ENCODE data around the gene PACRG. TPM values are rescaled to one million over a fixed set of nuclear protein-coding genes. Genes with fewer than 3 reads are reported as not detected.

Gene PACRG
- total RNA-seq, 1 donor, result under 0.01 TPM

GRCh38 chr6:163165155-163165910 lies 437.6 kb downstream of the PACRG start:
- no peak for DNase-seq (ENCODE audit: low read depth)
- TF ChIP-seq, protein P1, sequence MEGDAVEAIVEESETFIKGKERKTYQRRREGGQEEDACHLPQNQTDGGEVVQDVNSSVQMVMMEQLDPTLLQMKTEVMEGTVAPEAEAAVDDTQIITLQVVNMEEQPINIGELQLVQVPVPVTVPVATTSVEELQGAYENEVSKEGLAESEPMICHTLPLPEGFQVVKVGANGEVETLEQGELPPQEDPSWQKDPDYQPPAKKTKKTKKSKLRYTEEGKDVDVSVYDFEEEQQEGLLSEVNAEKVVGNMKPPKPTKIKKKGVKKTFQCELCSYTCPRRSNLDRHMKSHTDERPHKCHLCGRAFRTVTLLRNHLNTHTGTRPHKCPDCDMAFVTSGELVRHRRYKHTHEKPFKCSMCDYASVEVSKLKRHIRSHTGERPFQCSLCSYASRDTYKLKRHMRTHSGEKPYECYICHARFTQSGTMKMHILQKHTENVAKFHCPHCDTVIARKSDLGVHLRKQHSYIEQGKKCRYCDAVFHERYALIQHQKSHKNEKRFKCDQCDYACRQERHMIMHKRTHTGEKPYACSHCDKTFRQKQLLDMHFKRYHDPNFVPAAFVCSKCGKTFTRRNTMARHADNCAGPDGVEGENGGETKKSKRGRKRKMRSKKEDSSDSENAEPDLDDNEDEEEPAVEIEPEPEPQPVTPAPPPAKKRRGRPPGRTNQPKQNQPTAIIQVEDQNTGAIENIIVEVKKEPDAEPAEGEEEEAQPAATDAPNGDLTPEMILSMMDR (IDR thresholded peaks at IDR 0.05; ENCODE audit: insufficient read depth, low read depth, low read length), result no peak
- no peak overlapping the region for H3K4me3 ChIP-seq (ENCODE audit: low read depth, low read length)

GRCh38 chr6:163165922-163166321 lies 438.1 kb downstream of the PACRG start:
- H3K4me3 ChIP-seq (ENCODE audit: low read depth, low read length), result no peak overlapping the region
- DNase-seq (ENCODE audit: low read depth), result no peak
- TF ChIP-seq, protein P1 (IDR thresholded peaks at IDR 0.05; ENCODE audit: insufficient read depth, low read depth, low read length), result no peak

GRCh38 chr6:163166507-163166906 lies 438.7 kb downstream of the PACRG start:
- DNase-seq (ENCODE audit: low read depth), result no peak
- TF ChIP-seq, protein P1 (IDR thresholded peaks at IDR 0.05; ENCODE audit: insufficient read depth, low read depth, low read length), result no peak
- no peak overlapping the region for H3K4me3 ChIP-seq (ENCODE audit: low read depth, low read length)

- no peak overlapping the region for H3K4me3 ChIP-seq (ENCODE audit: low read depth, low read length)
- TF ChIP-seq, protein P1 (IDR thresholded peaks at IDR 0.05; ENCODE audit: insufficient read depth, low read depth, low read length), result no peak
- no peak for DNase-seq (ENCODE audit: low read depth)
These were observed 441.7 kb downstream of the PACRG start for GRCh38 chr6:163169521-163169920.

DNA sequence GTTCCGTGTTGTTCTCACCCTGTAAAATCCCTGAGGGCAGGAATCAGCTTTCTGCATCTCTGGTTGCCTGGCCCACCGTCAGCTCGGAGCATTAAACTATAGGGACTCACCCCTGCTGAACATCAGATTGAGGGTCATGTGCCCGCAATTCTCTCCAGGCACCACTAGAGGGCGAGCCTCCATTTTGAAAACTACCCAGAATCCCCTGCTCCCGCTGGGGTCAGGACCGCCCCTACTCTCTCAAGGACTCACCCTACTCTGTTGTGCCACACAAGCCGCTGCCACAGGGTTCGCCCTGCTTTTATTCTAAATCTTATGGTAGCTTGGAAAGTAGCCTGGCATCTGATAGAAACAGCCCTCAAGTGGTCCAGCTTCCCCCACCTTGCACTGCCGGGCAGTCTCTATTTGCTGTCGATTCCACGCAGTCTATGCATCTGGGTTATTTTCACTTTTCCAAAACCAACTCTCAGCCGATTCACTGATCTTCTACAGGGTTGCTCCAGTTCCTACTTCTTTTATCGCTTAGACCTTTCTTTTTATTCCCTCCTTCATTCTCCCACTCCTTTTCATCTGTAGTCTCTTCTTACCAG lies 442.6 kb downstream of the PACRG start:
- DNase-seq (ENCODE audit: low read depth), result no peak
- TF ChIP-seq, protein P1 (IDR thresholded peaks at IDR 0.05; ENCODE audit: insufficient read depth, low read depth, low read length), result peak; percentile 54
- H3K4me3 ChIP-seq (ENCODE audit: low read depth, low read length), result no peak overlapping the region

DNA sequence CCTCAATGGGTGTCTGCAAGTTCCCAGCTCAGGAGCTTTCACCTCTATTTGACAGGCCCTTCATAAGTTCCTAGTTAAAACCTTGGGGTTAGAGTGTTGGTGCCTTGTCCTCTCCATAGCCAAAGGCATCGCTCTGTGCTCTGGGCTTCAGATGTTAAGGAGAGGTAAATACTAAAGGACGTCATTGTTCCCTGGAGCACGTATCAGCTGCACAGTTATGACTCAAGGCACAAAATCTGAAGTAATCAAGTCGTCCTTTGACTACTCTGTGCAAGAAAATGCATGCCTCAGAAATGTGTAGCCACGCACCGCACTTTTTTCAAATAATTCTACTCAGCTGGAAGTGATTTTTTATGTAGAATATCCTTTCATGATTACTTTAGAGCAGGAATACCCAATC lies 446.0 kb downstream of the PACRG start:
- H3K4me3 ChIP-seq (ENCODE audit: low read depth, low read length), result no peak overlapping the region
- TF ChIP-seq, protein P1 (IDR thresholded peaks at IDR 0.05; ENCODE audit: insufficient read depth, low read depth, low read length), result no peak
- DNase-seq (ENCODE audit: low read depth), result no peak

All from fibroblast of villous mesenchyme (primary cell).